HL-60/S4 treated with phorbol 12-myristate 13-acetate at 8.2 ng/mL for 4 days and 3 days (cell line): ENCODE measurements around the gene SPATA31C2.
"Not testable (repeated sequence)": the region's sequence is repeated elsewhere in the genome, so short reads cannot be mapped to it uniquely, and the experiment has no call there.

Source experiments
- in situ Hi-C: fragments of 300-500 bp; cut with MboI; formaldehyde crosslinking; loops from 2 replicates; pipeline ENCODE4 v1.15.0; 2022; ENCODE audit warnings: low sequenced_read_pairs

Gene SPATA31C2

DNA sequence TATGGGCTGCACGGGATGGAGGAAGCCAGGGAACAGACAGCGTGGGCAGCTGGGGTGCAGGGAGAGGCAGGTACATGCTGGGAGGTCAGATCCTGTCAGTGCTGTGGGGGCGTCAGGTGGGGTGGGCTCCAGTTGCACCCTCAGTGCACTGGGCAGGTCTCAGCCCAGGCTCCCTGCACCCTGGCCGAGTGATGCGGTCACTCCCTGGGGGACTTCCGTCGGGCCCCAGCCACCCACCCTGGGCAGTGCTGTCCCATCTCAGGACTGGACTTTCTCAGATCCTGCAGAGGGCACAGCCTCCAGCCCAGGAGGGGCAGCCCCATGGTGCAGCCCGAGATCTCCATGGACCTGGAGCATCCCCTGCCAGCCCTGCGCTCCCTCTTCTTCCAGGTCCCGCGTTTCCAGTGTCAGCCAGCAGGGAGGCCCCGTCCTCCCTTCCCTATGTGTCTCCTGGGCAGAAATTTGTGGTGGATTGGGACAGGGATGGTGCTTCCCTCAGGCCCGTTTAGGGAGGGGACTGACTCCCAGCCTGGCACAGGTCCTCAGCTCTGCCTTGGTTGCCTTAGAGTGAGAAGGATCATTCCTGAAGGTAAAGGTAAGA, 10.5 kb downstream of the SPATA31C2 start:
- in situ Hi-C loops = not testable (repeated sequence)

DNA sequence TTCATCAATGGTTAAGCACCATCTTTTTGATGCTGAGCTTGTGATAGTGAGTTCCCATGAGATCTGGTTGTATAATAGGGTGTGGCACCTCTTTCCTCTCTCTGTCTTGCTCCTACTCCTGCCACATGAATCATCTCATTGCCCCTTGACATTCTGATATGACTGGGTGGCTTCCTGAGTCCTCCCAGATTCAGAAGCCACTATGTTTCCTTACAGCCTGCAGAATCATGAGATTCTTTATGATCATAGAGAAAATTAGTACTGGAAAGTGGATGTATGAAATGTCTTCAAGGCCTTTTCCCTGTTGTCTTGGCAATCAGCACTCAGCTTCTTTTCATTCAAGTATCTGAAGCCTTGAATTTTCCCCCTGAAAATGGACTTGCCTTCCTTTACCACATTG, 14.9 kb downstream of the SPATA31C2 start:
- in situ Hi-C loops = not testable (repeated sequence)

DNA sequence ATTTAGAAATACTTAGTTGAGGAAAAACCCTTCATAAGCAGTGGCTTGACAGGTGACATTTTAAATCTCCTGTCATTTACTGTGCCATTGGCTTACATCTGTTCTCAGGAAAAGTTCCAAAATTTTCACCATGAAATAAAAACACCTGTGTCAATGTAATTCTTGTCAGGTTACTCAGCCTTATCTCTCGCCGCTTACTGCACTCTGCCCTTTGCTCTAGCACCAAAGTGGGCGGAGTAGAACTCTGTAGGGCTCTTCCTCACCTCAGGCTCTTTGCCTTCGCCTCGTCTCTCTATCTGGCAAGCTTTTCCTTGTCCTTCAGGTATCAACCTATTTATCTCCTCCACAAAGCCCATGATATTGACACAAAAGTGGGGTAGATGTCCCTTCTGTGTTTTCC, 20.2 kb downstream of the SPATA31C2 start:
- in situ Hi-C loops = not testable (repeated sequence)

DNA sequence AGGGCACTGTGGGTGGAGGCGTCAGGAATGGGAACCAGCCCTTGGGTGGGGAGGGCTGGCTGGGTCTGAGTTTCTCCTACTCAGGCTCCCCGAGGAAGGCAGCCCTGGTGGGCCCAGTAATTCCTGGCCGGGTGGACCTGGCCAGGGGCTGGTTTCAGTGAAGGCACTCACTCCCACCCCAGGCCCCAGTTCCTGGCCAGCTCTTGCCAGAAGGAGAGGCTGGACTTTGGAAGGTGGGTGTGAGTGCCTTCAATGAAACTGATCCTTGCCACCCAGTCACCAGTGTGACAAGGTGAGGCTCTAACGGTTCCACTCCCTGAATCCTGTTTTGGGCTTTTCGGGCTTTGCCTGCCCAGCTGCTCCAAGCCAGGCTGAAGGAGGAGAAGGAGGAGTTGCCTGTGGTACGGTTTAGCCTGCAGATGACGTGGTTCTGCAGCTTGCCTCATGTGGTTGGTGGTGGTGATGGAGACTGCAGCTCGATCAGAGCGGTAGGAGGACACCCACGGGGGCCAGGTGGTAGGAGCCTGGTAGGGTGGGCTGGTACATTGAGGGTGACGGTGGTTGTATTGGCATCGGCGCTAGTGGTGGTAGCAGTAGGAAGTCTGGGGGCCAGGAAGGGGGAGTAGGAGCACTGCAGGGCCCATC, 23.2 kb downstream of the SPATA31C2 start:
- in situ Hi-C loops = not testable (repeated sequence)

DNA sequence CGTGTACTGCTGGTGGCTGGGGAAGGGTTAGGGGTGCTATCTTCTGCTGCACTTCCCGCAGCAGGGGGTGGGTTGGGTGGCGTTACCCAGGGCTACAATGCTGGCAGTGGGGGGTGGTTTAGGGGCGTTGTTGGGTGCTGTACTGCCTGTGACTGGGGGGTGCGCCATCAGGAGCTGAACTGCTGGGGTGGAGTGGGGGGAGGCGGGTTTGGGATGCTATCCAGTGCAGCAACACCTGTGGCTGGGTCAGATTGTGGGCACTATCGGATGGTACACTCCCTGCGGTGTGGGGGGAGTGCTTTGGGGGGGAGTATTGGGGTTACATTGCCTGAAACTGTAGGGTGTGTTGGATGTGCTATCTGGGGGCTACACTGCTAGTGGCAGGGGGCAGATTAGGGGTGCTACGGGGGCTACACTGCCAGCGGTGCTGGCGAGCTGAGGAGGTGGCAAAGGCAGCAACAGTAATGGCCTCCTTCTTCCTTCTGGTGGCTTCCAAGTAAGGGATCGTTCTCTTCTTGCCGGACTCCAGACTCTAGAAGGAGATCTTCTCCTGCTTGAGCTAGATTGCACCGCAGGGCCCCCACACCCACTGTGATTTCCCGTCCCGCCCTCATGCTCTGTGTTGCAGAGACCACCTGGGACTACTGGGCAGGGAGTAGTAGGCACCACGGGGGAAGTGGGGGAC, 23.9 kb downstream of the SPATA31C2 start:
- in situ Hi-C loops = not testable (repeated sequence)

DNA sequence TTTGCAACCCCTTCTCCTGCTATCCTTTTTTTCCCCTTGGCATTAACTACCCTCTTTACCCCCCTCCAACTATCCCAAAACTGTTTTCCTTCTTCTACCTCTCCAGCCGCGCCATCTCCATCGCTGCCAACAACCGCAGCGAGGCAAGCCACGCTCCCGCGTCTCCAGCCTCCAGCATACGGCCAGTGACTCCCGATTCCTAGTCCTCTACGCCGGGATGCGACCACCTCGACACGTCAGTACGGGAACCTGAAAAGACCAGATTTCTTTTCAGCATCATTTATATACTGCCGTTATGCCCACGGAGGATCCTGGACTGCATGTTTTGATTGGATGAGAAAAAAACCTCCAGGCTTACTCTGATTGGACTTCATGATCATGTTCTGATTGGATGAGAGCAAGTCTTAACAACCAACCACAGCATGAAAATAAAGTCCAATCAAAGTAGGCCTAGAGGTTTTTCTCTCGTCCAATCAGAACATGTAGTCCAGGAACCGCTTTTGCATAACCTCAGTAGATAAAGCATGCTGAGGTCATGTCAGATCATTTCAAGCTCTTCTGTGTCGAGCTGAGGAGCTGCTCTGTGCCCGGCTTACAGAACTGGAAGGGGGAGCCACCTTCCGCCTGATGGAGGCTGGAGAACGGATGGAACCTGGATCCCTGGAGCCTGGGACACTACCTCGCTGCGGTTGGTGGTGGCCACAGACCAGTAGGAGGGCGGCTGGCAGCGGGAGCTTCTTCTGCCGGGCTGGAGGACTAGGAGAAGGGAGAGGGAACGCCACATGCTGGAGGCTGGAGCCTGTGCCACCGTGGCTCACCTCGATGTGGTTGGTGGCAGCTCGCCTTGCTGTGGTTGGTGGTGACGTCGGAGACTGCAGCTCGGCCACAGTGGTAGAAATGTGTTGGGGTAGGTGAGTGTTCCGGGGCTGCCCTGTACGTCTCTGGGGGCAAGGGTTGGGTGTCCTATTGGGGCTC, 24.8 kb downstream of the SPATA31C2 start:
- in situ Hi-C loops = not testable (repeated sequence)

DNA sequence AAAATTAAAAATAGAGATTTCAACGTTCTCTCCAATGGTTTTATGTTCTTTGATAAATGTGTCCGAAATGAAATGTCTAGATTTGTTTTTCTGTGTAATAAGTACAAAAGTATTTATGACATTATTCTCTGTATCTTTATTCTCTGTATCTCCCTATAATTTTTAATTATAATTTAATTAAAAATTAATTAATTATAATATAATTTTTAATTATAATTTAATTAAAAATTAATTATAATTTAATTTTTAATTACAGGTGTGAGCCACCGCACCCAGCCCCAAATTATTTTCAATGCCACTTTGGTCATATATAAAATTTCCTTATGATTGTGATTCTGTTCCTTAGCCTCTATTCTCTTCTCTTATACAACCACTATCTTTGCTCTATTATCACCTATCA, 28.2 kb downstream of the SPATA31C2 start:
- in situ Hi-C loops = no loop called here

DNA sequence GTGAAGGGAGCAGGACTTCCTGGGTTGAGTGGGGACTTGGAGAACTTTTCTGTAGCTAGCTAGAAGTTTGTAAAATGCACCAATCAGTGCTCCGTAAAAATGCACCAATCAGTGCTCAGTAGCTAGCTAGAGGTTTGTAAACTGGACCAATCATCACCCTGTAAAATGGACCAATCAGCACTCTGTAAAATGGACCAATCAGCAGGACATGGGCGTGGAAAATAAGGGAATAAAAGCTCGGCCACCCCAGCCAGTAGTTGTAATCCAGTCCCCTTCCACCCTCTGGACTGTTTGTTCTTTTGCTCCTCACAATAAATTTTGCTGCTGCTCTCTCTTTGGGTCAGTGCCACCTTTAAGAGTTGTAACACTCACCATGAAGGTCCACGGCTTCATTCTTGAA, 29.5 kb downstream of the SPATA31C2 start:
- in situ Hi-C loops = no loop called here

DNA sequence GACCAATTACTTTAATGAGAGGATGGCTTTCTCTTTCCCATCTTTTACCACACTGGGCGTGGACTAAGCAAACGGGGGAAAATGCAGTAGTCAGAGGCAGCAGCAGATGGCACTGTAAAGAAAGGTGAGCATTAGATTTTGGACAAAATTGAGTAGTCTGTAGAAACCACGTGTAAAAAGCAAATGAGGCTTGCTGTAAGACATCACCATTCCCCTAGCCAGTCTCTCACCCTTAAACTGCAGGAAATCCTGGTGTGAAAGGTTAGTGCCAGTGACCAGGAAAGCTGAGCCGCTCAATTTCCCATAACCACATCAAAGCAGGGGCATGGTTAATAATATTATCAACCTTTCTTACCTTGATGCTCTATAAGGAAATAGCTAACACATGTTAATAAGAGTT, 31.8 kb downstream of the SPATA31C2 start:
- in situ Hi-C loops = no loop called here

DNA sequence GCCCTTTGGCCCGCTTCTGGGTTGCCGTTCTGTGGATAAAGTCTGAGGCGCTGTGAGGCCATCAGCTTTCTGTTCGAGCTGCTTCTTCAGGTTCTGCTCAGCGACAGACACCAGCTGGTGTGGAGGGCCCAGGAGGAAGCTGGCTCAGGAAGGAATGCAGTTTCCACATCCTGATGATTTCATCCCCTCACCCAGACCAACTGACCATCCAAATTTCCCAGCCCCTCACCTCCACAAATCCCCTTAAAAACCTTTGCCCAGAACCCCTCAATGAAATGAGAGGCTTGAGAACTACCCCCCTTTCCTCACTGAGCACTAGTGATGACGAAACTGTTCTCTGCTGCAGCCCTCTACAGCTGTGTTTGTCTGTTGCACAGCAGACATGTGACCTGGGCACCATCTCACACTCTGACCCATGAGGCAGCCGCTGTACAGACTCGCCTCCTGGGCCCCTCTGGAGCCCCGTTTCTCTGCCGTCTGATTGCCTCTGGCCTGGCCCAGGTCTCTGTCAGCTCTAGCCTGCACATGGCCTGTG, 45.4 kb downstream of the SPATA31C2 start:
- in situ Hi-C loops = no loop called here

DNA sequence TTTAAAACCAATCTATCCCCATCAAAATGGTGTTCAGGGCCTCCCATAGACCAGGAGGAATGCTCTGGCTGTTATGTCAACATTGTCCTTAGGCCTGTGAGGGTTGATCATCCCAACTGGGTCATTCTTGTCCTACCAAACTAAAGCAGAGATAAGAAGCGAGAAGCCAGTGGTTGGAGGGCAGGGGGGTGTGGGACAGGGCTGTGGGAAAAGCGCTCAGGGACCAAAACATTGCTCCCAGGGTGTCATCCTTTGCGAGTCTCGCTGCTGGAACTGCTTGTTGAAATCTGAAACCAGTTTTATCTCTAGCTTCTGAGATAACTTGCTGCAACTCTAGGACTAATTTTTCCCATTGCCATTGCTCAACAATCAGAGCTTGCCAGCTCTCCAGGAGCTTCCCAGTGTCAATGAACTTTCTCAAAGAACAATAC, 48.1 kb downstream of the SPATA31C2 start:
- in situ Hi-C loops = no loop called here

DNA sequence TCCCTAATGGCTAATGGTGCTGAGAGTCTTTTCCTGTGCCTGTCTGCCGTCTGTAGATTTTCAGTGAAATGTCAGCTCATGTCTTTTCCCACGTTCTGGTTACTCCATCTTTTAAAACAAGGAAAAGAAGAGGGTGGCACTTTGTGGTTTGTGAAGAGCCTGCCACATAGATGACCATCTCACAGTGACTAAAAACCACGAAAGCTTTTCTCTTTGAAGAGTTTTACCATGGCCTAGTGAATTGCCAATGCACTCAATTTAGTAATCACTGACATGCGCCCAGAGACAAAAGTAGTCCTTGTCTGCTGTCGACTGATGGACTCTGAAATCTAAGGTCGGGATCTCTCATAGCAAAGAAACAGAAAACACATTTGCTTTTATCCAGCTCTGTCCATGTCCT, 50.4 kb downstream of the SPATA31C2 start:
- in situ Hi-C loops = no loop called here

DNA sequence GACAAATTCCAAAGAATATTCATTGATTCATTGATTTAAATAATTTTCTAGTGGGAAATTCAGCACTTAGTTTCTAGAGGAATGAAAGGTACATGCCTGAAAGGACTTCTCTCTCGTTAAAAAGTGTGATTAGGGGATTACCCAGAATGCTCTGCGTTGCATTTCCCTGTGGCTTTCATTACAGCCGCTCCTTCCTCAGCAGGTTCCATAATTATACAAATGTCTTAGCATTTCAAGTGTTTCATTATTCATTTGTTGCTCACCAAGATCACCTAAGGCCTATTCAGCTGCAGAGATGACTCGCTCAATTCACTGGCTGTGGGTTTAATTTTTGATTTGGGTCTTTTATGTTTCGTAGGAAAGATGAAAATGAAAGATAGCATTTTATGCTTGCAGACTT, 52.8 kb downstream of the SPATA31C2 start:
- in situ Hi-C loops = no loop called here

DNA sequence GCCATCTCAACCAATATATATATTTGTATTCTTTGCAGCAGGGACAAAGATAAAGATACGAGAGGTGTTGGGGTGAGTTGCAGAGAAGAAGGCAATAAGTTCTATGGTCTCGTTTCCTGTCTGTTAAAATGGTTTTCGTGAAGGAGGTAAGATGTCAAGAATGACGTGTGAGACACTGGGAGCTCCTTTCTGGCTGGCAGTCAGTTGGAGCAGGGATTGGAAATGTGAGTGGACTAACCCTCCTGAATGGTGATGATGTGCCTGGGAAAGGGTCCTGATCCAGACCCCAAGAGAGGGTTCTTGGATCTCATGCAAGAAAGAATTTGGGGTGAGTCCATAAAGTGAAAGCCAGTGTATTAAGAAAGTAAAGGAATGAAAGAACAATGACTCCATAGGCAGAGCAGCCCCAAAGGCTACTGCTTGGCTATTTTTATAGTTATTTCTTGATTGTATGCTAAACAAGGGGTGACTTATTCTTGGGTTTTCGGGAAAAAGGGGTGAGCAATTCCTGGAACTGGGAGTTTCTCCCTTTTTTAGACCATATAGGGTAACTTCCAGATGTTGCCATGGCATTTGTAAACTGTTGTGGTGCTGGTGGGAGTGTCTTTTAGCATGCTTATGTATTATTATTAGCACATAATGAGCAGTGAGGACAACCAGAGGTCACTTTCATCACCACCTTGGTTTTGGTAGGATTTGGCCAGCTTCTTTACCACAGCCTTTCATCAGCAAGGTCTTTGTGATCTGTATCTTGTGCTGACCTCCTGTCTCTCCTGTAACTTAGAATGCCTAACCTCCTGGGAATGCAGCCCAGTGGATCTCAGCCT, 53.7 kb downstream of the SPATA31C2 start:
- in situ Hi-C loops = no loop called here
